Activated T-cell treated with anti-CD3 and anti-CD28 coated beads, Interleukin-2, amount 50 U/mL, for 4 hours (primary cell): Measurements from ENCODE around the gene TCF21. TPM values are rescaled to one million over a fixed set of nuclear protein-coding genes. Genes with fewer than 3 reads are reported as not detected.
A peak's percentile ranks its signal among the peaks of the same experiment; 100 is the strongest.
"Not testable (repeated sequence)": the region's sequence is repeated elsewhere in the genome, so short reads cannot be mapped to it uniquely, and the experiment has no call there.

Experiments used
- ATAC-seq, 2 donors: fragments of 200-7000 bp; cut with Tn5 transposase; one replicate each; pipeline ENCODE4 v1.10.0; 2021
- DNase-seq: peaks from one replicate; pipeline ENCODE4 v3.0.0-alpha.2; 2020
- H3K27me3 Mint-ChIP-seq: one replicate; pipeline ENCODE4 v1.8.0; 2021; ENCODE audit warnings: low read depth, mixed read lengths
- H3K36me3 Mint-ChIP-seq: one replicate; pipeline ENCODE4 v1.8.0; 2022; ENCODE audit warnings: mixed read lengths; ENCODE audit not compliant: insufficient read depth
- H3K4me1 Mint-ChIP-seq: one replicate; pipeline ENCODE4 v1.8.0; 2021; ENCODE audit warnings: low read depth, mixed read lengths
- H3K4me3 Mint-ChIP-seq: one replicate; pipeline ENCODE4 v1.8.0; 2021; ENCODE audit warnings: mild to moderate bottlenecking, moderate library complexity, mixed read lengths
- H3K9me3 Mint-ChIP-seq: one replicate; pipeline ENCODE4 v1.8.0; 2021; ENCODE audit warnings: mixed read lengths
- total RNA-seq, 3 donors: library from RNA; stranded (reverse); gene quantifications; one replicate each; pipeline ENCODE4 v1.2.1, GENCODE V29; 2021

The TCF21 gene
- total RNA-seq: under 1 TPM in 2 of 3 donors, not detected in 1; 0.05 TPM

GRCh38 chr6:133888929-133889556 lies at the start of gene TCF21:
TCF21 (plus strand) TSS chr6:133889113; CDS start chr6:133889398, 285 bp downstream.
- DNase-seq: no peak
- peaks cover 37% of the 10 kb centered on the region for H3K4me1 Mint-ChIP-seq
- H3K36me3 Mint-ChIP-seq: no peaks in the 10 kb centered on the region
- ATAC-seq: no peak
- peaks cover 80% of the 10 kb centered on the region for H3K27me3 Mint-ChIP-seq
- H3K9me3 Mint-ChIP-seq: no peaks in the 10 kb centered on the region
- H3K4me3 Mint-ChIP-seq: no peak within 1 kb of the TSS

DNA sequence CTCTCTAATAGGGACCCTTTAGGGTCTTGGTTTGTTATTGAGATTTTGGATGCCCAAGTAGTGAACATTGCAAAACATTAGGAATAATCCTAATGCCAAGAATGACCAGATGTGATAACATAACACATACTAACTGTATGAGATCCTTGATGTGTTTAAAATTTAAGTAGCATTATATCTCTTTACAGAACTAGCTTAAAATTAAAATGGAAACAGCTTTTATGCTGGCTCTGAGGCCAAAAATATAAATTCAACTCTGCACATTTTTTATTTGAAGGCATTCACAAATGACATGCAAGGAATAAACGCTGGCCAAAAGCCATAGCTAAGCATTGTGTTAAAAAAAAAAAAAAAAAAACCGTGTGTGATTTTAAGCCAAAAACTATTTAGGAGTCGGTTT lies 47.7 kb upstream of the TCF21 start:
- no peak for DNase-seq
- no peak for ATAC-seq
- Mint-ChIP-seq H3K4me3 (no peak overlapping the region), H3K36me3 (no peaks in the 10 kb centered on the region), H3K27me3 (peaks cover 34% of the 10 kb centered on the region), H3K4me1 (peaks cover 3% of the 10 kb centered on the region), H3K9me3 (no peaks in the 10 kb centered on the region)

DNA sequence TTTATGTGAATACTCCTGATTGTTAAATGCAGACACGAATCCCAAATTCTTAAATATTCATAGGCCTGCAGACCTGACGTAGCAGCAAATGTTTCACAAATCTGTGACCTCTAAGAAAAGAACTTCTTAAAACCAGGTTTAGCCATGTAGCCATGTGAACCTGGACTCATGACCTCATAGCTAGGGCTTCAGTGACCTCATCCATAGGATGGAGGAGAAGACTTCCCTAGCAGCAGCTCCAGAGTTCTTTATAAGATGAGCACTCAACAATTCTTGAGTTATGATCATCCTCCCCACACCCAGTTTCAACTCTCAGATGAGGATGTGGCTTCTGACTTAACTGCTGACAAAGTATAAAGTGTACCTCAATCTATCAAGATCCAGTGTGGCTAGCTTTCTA lies 45.8 kb upstream of the TCF21 start:
- no peaks in the 10 kb centered on the region for H3K36me3 Mint-ChIP-seq
- ATAC-seq (no peak), DNase-seq (no peak)
- peaks cover 2% of the 10 kb centered on the region for H3K4me1 Mint-ChIP-seq
- no peaks in the 10 kb centered on the region for H3K9me3 Mint-ChIP-seq
- no peak overlapping the region for H3K4me3 Mint-ChIP-seq
- peaks cover 24% of the 10 kb centered on the region for H3K27me3 Mint-ChIP-seq

DNA sequence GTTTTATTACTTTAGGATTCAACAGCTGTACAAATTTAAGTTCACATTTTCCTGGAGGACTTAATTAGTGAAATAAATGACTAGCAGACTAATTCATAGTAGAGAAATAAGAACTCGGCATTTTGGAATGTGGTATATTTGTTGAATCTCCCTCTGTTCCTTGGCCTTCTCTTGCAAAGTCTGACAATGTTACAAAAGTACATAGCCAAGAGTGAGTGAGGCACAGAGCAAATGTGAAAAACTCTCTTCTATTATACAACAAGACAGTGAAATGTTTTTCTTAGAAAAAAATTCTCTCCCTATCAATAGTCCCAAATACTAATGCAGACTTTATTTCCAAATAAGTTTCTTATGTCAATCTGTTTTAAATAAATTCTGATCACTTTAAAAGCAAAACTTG lies 44.2 kb upstream of the TCF21 start:
- Mint-ChIP-seq H3K36me3 (no peaks in the 10 kb centered on the region), H3K9me3 (no peaks in the 10 kb centered on the region), H3K4me1 (no peaks in the 10 kb centered on the region), H3K4me3 (no peak overlapping the region), H3K27me3 (peaks cover 10% of the 10 kb centered on the region)
- DNase-seq: no peak
- ATAC-seq: no peak

- no peak overlapping the region for H3K4me3 Mint-ChIP-seq
- H3K4me1 Mint-ChIP-seq: peaks cover 2% of the 10 kb centered on the region
- DNase-seq: no peak
- H3K27me3 Mint-ChIP-seq: peaks cover 52% of the 10 kb centered on the region
- H3K9me3 Mint-ChIP-seq: peaks cover 4% of the 10 kb centered on the region
- H3K36me3 Mint-ChIP-seq: no peaks in the 10 kb centered on the region
- ATAC-seq: no peak
Measured at GRCh38 chr6:133854041-133854363, 34.9 kb upstream of the TCF21 start.

- ATAC-seq (peak in 1 of 2 donors; percentile 27), DNase-seq (no peak)
- peaks cover 2% of the 10 kb centered on the region for H3K4me1 Mint-ChIP-seq
- H3K4me3 Mint-ChIP-seq: no peak overlapping the region
- H3K27me3 Mint-ChIP-seq: peaks cover 56% of the 10 kb centered on the region
- no peaks in the 10 kb centered on the region for H3K36me3 Mint-ChIP-seq
- peaks cover 7% of the 10 kb centered on the region for H3K9me3 Mint-ChIP-seq
Measured at GRCh38 chr6:133854364-133855275, 34.3 kb upstream of the TCF21 start.

- DNase-seq (no peak), ATAC-seq (no peak)
- Mint-ChIP-seq H3K4me3 (no peak overlapping the region), H3K36me3 (no peaks in the 10 kb centered on the region), H3K4me1 (peaks cover 2% of the 10 kb centered on the region), H3K27me3 (peaks cover 61% of the 10 kb centered on the region), H3K9me3 (peaks cover 11% of the 10 kb centered on the region)
Measured at GRCh38 chr6:133855276-133855990, 33.5 kb upstream of the TCF21 start.

DNA sequence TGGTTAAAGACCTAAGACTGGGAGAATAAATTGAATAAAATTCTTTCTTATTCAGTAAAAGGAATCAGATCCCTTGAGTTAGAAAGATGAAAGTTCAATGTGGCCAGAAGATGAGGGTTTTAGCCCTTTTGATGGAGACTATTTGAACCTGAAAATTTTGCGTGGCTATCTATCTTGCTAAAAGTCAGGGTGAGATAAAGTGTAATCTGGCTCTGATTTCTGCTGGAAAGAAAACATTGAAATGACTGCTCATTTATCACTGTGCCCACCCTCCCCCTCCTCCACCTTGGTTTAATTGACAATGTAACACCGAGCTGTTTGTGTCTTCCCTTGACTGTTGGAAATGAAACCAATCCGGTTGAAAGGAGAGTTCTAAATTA lies 32.9 kb upstream of the TCF21 start:
- no peak overlapping the region for H3K4me3 Mint-ChIP-seq
- no peaks in the 10 kb centered on the region for H3K36me3 Mint-ChIP-seq
- no peak for DNase-seq
- peaks cover 2% of the 10 kb centered on the region for H3K4me1 Mint-ChIP-seq
- peaks cover 12% of the 10 kb centered on the region for H3K9me3 Mint-ChIP-seq
- H3K27me3 Mint-ChIP-seq: peaks cover 59% of the 10 kb centered on the region
- no peak for ATAC-seq

DNA sequence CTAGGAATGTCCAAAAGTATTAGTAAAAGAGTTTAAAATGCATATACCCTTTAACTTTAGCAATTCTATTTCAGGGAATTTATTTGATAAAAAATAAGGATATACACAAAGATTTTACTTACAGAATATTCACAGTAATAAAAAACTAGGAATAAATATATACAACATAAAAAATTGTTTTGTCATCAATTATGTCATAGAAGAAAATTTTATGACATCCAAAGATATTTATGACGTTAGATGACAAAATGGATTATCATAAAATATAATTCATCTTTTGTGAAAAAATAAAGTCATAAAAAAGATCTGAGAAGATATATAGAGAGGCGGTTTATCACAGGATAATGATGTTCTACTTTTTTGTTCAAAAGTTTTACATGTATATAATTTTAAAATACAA lies 32.0 kb upstream of the TCF21 start:
- ATAC-seq: no peak
- no peak overlapping the region for H3K4me3 Mint-ChIP-seq
- peaks cover 57% of the 10 kb centered on the region for H3K27me3 Mint-ChIP-seq

GRCh38 chr6:133857696-133858095 lies 31.2 kb upstream of the TCF21 start:
- Mint-ChIP-seq H3K36me3 (no peaks in the 10 kb centered on the region), H3K4me3 (no peak overlapping the region), H3K4me1 (peaks cover 2% of the 10 kb centered on the region), H3K27me3 (peaks cover 59% of the 10 kb centered on the region), H3K9me3 (peaks cover 18% of the 10 kb centered on the region)
- DNase-seq: no peak
- ATAC-seq: no peak

More for the DNA sequence above, 32.0 kb upstream of the TCF21 start:
- Mint-ChIP-seq H3K36me3 (no peaks in the 10 kb centered on the region), H3K4me1 (peaks cover 2% of the 10 kb centered on the region), H3K9me3 (peaks cover 10% of the 10 kb centered on the region)
- no peak for DNase-seq

- H3K27me3 Mint-ChIP-seq: peaks cover 39% of the 10 kb centered on the region
- not testable (repeated sequence) for H3K4me3 Mint-ChIP-seq, ATAC-seq, H3K36me3 Mint-ChIP-seq, H3K4me1 Mint-ChIP-seq, DNase-seq
- peaks cover 36% of the 10 kb centered on the region for H3K9me3 Mint-ChIP-seq
Measured at GRCh38 chr6:133861337-133861736, 27.6 kb upstream of the TCF21 start.

DNA sequence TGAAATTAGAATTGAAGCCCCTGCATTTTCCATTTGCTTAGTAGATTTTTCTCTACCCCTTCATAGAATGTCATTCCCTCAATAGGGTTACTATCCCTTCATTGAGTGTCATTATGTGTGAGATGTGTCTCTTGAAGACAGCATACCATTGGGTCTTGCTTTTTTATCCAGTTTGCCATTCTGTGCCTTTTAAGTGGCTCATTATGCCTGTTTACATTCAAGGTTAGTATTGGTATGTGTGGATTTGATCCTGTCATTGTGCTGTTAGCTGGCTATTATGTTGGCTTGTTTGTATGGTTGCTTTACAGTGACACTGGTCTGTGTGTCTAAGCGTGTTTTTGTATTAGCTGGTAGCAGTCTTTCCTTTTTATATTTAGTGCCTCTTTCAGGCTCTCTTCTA lies 25.7 kb upstream of the TCF21 start:
- Mint-ChIP-seq H3K4me1 (no peaks in the 10 kb centered on the region), H3K36me3 (no peaks in the 10 kb centered on the region), H3K27me3 (peaks cover 41% of the 10 kb centered on the region), H3K4me3 (no peak overlapping the region), H3K9me3 (peaks cover 36% of the 10 kb centered on the region)
- DNase-seq: no peak
- no peak for ATAC-seq

GRCh38 chr6:133865680-133866079 lies 23.2 kb upstream of the TCF21 start:
- Mint-ChIP-seq H3K36me3 (no peaks in the 10 kb centered on the region), H3K4me1 (no peaks in the 10 kb centered on the region), H3K4me3 (no peak overlapping the region), H3K9me3 (peaks cover 31% of the 10 kb centered on the region), H3K27me3 (peaks cover 39% of the 10 kb centered on the region)
- ATAC-seq: no peak
- no peak for DNase-seq

- no peaks in the 10 kb centered on the region for H3K4me1 Mint-ChIP-seq
- peaks cover 33% of the 10 kb centered on the region for H3K27me3 Mint-ChIP-seq
- ATAC-seq (no peak), DNase-seq (no peak)
- peaks cover 3% of the 10 kb centered on the region for H3K9me3 Mint-ChIP-seq
- H3K4me3 Mint-ChIP-seq: no peak overlapping the region
- H3K36me3 Mint-ChIP-seq: no peaks in the 10 kb centered on the region
Measured at GRCh38 chr6:133871131-133871530, 17.8 kb upstream of the TCF21 start.
